Measurements from ENCODE around the gene STX17.
"Not testable (repeated sequence)": the region's sequence is repeated elsewhere in the genome, so short reads cannot be mapped to it uniquely, and the experiment has no call there.

STX17 gene
- long read RNA-seq, transcript STX17-201 (8 exons, 2,713 nt) = major isoform, 98 of 150 reads
- long read RNA-seq, partial matches to known transcripts = 22 of 150 reads
- long read RNA-seq, other reads (novel, unspliced or antisense) = 26 of 150 reads

GRCh38 chr9:99906403-99907207, at the start of gene STX17:
STX17 (plus strand) TSS chr9:99906654; CDS start chr9:99915240, 8,586 bp downstream.
- TF ChIP-seq CTCF (IDR thresholded peaks at IDR 0.05; ENCODE audit: insufficient read depth, low read length) (no peak), POLR2AphosphoS5 (IDR thresholded peaks at IDR 0.05; ENCODE audit: low read depth) (no peak), SPI1 (IDR thresholded peaks at IDR 0.05; ENCODE audit: borderline replicate concordance, low read depth) (no peak), GABPA (IDR thresholded peaks at IDR 0.05; ENCODE audit: low read depth) (peak; percentile 35; the same call in 1 of the 2 replicates), REST (IDR thresholded peaks at IDR 0.05; ENCODE audit: insufficient replicate concordance, low read depth) (peak; percentile 28)
- peak within 1 kb of the TSS; percentile 88 for H3K27ac ChIP-seq (replicated peaks)
- peak within 1 kb of the TSS; percentile 98 for H3K4me3 ChIP-seq (replicated peaks; ENCODE audit: insufficient read depth, low read length)
- DNase-seq (ENCODE audit: low read depth in 1 of 2, low spot score in 1 of 2) = peak; percentile 20 to 55
- no peaks in the 10 kb centered on the region for H3K27me3 ChIP-seq (ENCODE audit: insufficient read depth, poor library complexity, severe bottlenecking)

GRCh38 chr9:99857576-99857975, 48.9 kb upstream of the STX17 start:
- H3K4me3 ChIP-seq (replicated peaks; ENCODE audit: insufficient read depth, low read length); DNase-seq (ENCODE audit: low read depth in 1 of 2, low spot score in 1 of 2); H3K27ac ChIP-seq (replicated peaks); H3K27me3 ChIP-seq (ENCODE audit: insufficient read depth, poor library complexity, severe bottlenecking): not testable (repeated sequence)

GRCh38 chr9:99858087-99858486, 48.4 kb upstream of the STX17 start:
- no peak overlapping the region for H3K27ac ChIP-seq (replicated peaks)
- H3K27me3 ChIP-seq (ENCODE audit: insufficient read depth, poor library complexity, severe bottlenecking) = no peaks in the 10 kb centered on the region
- DNase-seq (ENCODE audit: low read depth in 1 of 2, low spot score in 1 of 2) = no peak
- no peak for TF ChIP-seq GABPA (IDR thresholded peaks at IDR 0.05; ENCODE audit: low read depth)
- no peak for TF ChIP-seq CTCF (IDR thresholded peaks at IDR 0.05; ENCODE audit: insufficient read depth, low read length)
- no peak for TF ChIP-seq POLR2AphosphoS5 (IDR thresholded peaks at IDR 0.05; ENCODE audit: low read depth)
- TF ChIP-seq SPI1 (IDR thresholded peaks at IDR 0.05; ENCODE audit: borderline replicate concordance, low read depth) = no peak
- TF ChIP-seq REST (IDR thresholded peaks at IDR 0.05; ENCODE audit: insufficient replicate concordance, low read depth) = no peak
- no peak overlapping the region for H3K4me3 ChIP-seq (replicated peaks; ENCODE audit: insufficient read depth, low read length)

- Histone ChIP-seq H3K27me3 (ENCODE audit: insufficient read depth, poor library complexity, severe bottlenecking) (no peaks in the 10 kb centered on the region), H3K4me3 (replicated peaks; ENCODE audit: insufficient read depth, low read length) (no peak overlapping the region), H3K27ac (replicated peaks) (no peak overlapping the region)
- TF ChIP-seq CTCF (IDR thresholded peaks at IDR 0.05; ENCODE audit: insufficient read depth, low read length) (no peak), REST (IDR thresholded peaks at IDR 0.05; ENCODE audit: insufficient replicate concordance, low read depth) (no peak), POLR2AphosphoS5 (IDR thresholded peaks at IDR 0.05; ENCODE audit: low read depth) (no peak), GABPA (IDR thresholded peaks at IDR 0.05; ENCODE audit: low read depth) (no peak), SPI1 (IDR thresholded peaks at IDR 0.05; ENCODE audit: borderline replicate concordance, low read depth) (no peak)
- no peak for DNase-seq (ENCODE audit: low read depth in 1 of 2, low spot score in 1 of 2)
Measured at GRCh38 chr9:99859243-99859980, 47.0 kb upstream of the STX17 start.
